ENCODE data around the gene MPC2.

The MPC2 gene

DNA sequence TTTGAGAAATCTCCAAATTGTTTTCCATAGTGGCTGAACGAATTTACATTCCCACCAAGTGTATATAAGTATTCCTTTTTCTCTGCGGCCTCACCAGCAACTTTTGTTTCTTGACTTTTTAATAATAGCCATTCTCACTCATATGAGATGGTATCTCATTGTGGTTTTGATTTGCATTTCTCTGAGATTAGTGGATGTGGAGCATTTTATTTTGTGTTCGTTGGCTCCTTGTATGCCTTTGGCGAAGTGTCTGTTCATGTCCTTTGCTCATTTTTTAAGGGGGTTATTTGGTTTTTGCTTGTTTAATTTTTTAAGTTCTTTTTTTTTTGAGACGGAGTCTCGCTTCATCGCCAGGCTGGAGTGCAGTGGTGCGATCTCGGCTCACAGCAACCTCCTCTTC is 45.1 kb upstream of the MPC2 start:
- Histone ChIP-seq H3K79me2 (ENCODE audit: insufficient read depth, low read length) (peaks cover 7% of the 10 kb centered on the region), H3K9ac (ENCODE audit: low read depth, low read length) (no peak overlapping the region), H3K4me2 (ENCODE audit: insufficient read depth, low read length) (no peak overlapping the region), H3K36me3 (ENCODE audit: insufficient read depth, low read length) (peaks cover 24% of the 10 kb centered on the region; the same call in 1 of the 2 replicates), H2AFZ (ENCODE audit: low read depth, low read length) (no peak overlapping the region), H3K27ac (ENCODE audit: low read length) (no peak overlapping the region), H3K4me1 (ENCODE audit: insufficient read depth, low read length) (no peaks in the 10 kb centered on the region), H3K4me3 (ENCODE audit: low read depth in 1 of 2, low read length in 2 of 2) (no peak overlapping the region), H4K20me1 (ENCODE audit: insufficient read depth, low read length) (no peaks in the 10 kb centered on the region), H3K9me3 (ENCODE audit: insufficient read depth, low read length, severe bottlenecking) (no peaks in the 10 kb centered on the region), H3K27me3 (ENCODE audit: insufficient read depth, low read length, poor library complexity) (no peaks in the 10 kb centered on the region)
- TF ChIP-seq, protein P1, sequence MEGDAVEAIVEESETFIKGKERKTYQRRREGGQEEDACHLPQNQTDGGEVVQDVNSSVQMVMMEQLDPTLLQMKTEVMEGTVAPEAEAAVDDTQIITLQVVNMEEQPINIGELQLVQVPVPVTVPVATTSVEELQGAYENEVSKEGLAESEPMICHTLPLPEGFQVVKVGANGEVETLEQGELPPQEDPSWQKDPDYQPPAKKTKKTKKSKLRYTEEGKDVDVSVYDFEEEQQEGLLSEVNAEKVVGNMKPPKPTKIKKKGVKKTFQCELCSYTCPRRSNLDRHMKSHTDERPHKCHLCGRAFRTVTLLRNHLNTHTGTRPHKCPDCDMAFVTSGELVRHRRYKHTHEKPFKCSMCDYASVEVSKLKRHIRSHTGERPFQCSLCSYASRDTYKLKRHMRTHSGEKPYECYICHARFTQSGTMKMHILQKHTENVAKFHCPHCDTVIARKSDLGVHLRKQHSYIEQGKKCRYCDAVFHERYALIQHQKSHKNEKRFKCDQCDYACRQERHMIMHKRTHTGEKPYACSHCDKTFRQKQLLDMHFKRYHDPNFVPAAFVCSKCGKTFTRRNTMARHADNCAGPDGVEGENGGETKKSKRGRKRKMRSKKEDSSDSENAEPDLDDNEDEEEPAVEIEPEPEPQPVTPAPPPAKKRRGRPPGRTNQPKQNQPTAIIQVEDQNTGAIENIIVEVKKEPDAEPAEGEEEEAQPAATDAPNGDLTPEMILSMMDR (IDR thresholded peaks at IDR 0.05; ENCODE audit: borderline replicate concordance, extremely low read depth, low read length, poor library complexity, severe bottlenecking) = no peak
- no peak for TF ChIP-seq EZH2 (IDR thresholded peaks at IDR 0.05; ENCODE audit: borderline replicate concordance, low read depth, low read length, severe bottlenecking)
- ATAC-seq (ENCODE audit: insufficient read depth, low read depth) (no peak), DNase-seq (no peak)

DNA sequence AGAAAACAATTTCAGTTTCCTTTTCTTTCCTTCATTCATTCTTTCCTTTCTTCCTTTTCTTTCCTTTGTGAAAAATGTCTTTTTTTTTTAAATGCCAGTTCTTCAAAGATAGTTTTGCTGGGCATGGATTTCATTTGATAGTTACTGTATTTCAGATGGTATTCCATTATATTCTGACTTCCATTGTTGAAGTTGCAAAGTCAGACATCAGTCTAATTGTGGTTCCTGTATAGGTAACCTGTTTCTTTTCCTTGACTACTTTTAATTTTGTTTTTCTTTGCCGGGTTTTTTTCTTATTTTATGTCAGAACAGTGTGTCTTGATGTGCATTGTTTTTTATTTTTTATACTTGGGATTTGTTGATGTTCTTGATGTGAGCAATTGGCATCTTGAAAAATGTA is 40.4 kb upstream of the MPC2 start:
- H3K4me3 ChIP-seq (ENCODE audit: low read depth in 1 of 2, low read length in 2 of 2) = no peak overlapping the region
- no peak overlapping the region for H2AFZ ChIP-seq (ENCODE audit: low read depth, low read length)
- H3K27ac ChIP-seq (ENCODE audit: low read length) = no peak overlapping the region
- no peak for TF ChIP-seq EZH2 (IDR thresholded peaks at IDR 0.05; ENCODE audit: borderline replicate concordance, low read depth, low read length, severe bottlenecking)
- TF ChIP-seq, protein P1 (IDR thresholded peaks at IDR 0.05; ENCODE audit: borderline replicate concordance, extremely low read depth, low read length, poor library complexity, severe bottlenecking) = no peak
- H3K9ac ChIP-seq (ENCODE audit: low read depth, low read length) = no peak overlapping the region
- DNase-seq (no peak), ATAC-seq (ENCODE audit: insufficient read depth, low read depth) (no peak)
- H4K20me1 ChIP-seq (ENCODE audit: insufficient read depth, low read length) = no peaks in the 10 kb centered on the region
- no peaks in the 10 kb centered on the region for H3K9me3 ChIP-seq (ENCODE audit: insufficient read depth, low read length, severe bottlenecking)
- no peaks in the 10 kb centered on the region for H3K4me1 ChIP-seq (ENCODE audit: insufficient read depth, low read length)
- no peaks in the 10 kb centered on the region; the same call in 1 of the 2 replicates for H3K79me2 ChIP-seq (ENCODE audit: insufficient read depth, low read length)
- H3K27me3 ChIP-seq (ENCODE audit: insufficient read depth, low read length, poor library complexity) = no peaks in the 10 kb centered on the region
- H3K36me3 ChIP-seq (ENCODE audit: insufficient read depth, low read length) = peaks cover 37% of the 10 kb centered on the region
- no peak overlapping the region for H3K4me2 ChIP-seq (ENCODE audit: insufficient read depth, low read length)

DNA sequence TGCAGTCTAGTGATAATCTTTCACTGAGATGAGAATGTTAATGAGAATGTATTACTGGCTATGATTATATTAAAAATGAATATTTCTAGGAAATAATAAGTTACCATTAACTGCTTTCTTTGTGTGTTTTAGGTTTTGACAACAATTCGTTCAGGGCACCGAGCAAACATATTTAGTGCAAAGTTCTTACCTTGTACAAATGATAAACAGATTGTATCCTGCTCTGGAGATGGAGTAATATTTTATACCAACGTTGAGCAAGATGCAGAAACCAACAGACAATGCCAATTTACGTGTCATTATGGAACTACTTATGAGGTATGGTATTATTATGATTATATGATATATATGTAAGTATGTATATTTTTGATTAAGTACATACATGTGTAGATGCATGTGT is 37.8 kb upstream of the MPC2 start:
- no peak overlapping the region for H3K27ac ChIP-seq (ENCODE audit: low read length)
- H3K4me3 ChIP-seq (ENCODE audit: low read depth in 1 of 2, low read length in 2 of 2) = no peak overlapping the region
- H2AFZ ChIP-seq (ENCODE audit: low read depth, low read length) = no peak overlapping the region
- ATAC-seq (ENCODE audit: insufficient read depth, low read depth) = no peak
- H3K79me2 ChIP-seq (ENCODE audit: insufficient read depth, low read length) = no peaks in the 10 kb centered on the region
- no peak overlapping the region for H3K4me2 ChIP-seq (ENCODE audit: insufficient read depth, low read length)
- H3K27me3 ChIP-seq (ENCODE audit: insufficient read depth, low read length, poor library complexity) = no peaks in the 10 kb centered on the region
- no peaks in the 10 kb centered on the region for H4K20me1 ChIP-seq (ENCODE audit: insufficient read depth, low read length)
- no peaks in the 10 kb centered on the region for H3K9me3 ChIP-seq (ENCODE audit: insufficient read depth, low read length, severe bottlenecking)
- no peak for DNase-seq
- H3K36me3 ChIP-seq (ENCODE audit: insufficient read depth, low read length) = peaks cover 40% of the 10 kb centered on the region
- H3K4me1 ChIP-seq (ENCODE audit: insufficient read depth, low read length) = no peaks in the 10 kb centered on the region
- H3K9ac ChIP-seq (ENCODE audit: low read depth, low read length) = no peak overlapping the region
- no peak for TF ChIP-seq EZH2 (IDR thresholded peaks at IDR 0.05; ENCODE audit: borderline replicate concordance, low read depth, low read length, severe bottlenecking)
- TF ChIP-seq, protein P1 (IDR thresholded peaks at IDR 0.05; ENCODE audit: borderline replicate concordance, extremely low read depth, low read length, poor library complexity, severe bottlenecking) = no peak

DNA sequence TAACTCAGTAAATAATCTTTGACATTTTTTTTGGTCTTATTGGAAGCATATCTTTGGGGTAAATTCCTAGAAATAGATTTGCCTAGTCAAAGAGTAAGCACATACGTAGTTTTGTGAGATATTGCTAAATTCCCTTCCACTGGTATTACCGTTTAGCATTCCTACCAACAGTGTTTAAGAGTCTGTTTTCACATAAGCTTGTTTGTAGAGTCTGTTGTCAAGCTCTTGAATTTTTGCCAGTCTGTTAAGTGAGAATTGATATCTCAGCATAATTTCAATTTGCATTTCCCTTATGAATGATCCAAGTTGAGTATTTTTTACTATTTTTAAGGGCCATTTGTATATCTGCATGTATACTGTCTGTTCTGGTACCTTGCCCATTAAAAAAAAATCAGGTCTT is 37.0 kb upstream of the MPC2 start:
- Histone ChIP-seq H3K4me1 (ENCODE audit: insufficient read depth, low read length) (no peaks in the 10 kb centered on the region), H3K79me2 (ENCODE audit: insufficient read depth, low read length) (no peaks in the 10 kb centered on the region), H3K36me3 (ENCODE audit: insufficient read depth, low read length) (peaks cover 38% of the 10 kb centered on the region), H3K9me3 (ENCODE audit: insufficient read depth, low read length, severe bottlenecking) (no peaks in the 10 kb centered on the region), H3K4me3 (ENCODE audit: low read depth in 1 of 2, low read length in 2 of 2) (no peak overlapping the region), H3K9ac (ENCODE audit: low read depth, low read length) (no peak overlapping the region), H4K20me1 (ENCODE audit: insufficient read depth, low read length) (no peaks in the 10 kb centered on the region), H3K4me2 (ENCODE audit: insufficient read depth, low read length) (no peak overlapping the region), H2AFZ (ENCODE audit: low read depth, low read length) (no peak overlapping the region), H3K27ac (ENCODE audit: low read length) (no peak overlapping the region), H3K27me3 (ENCODE audit: insufficient read depth, low read length, poor library complexity) (no peaks in the 10 kb centered on the region)
- no peak for TF ChIP-seq EZH2 (IDR thresholded peaks at IDR 0.05; ENCODE audit: borderline replicate concordance, low read depth, low read length, severe bottlenecking)
- TF ChIP-seq, protein P1 (IDR thresholded peaks at IDR 0.05; ENCODE audit: borderline replicate concordance, extremely low read depth, low read length, poor library complexity, severe bottlenecking) = no peak
- DNase-seq = no peak
- no peak for ATAC-seq (ENCODE audit: insufficient read depth, low read depth)

Measured in DND-41 (cell line).